OCI-LY7 (cell line): ENCODE data around the gene FAM170A.

Source experiments
- CTCF ChIP-seq: fragments of 200-600 bp; sonication (generic); conservative IDR thresholded peaks from 2 replicates; pipeline ENCODE4 v1.5.1; 2014; ENCODE audit warnings: mild to moderate bottlenecking, antibody characterized with exemption, low read length, moderate library complexity, mixed read lengths
- EZH2phosphoT487 ChIP-seq: fragments of 200-600 bp; sonication (generic); IDR thresholded peaks from 2 replicates; pipeline ENCODE4 v1.6.1; 2018; ENCODE audit warnings: low read depth, borderline replicate concordance, mild to moderate bottlenecking, mixed run types, antibody characterized with exemption, low read length, moderate library complexity, mixed read lengths

DNA sequence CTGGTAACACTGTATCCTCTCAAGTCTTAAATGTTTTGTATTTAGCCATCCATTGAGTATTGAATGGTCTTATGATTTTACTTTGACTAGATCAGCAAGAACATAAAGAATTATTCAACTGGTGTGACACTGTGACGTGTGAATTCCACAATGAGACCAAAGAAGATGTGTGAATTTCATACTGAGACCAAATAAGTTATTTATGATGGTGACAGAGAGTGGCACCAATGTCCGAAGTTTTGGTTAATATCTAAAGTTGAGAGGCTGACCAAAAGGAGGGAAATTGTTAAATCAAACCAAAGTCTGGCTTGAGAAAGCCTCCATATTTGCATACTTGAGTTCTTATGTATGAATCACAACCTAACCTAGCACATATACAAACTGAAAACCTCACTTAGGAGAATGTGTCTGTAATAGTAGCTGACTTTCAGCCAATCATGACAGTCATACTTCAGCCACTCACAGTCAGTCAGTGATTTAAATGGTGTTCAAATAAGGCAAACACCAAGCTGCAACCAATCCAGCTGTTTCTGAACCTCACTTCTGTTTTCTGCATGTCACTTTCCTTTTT is 31.5 kb upstream of the FAM170A start:
- TF ChIP-seq CTCF (no peak), EZH2phosphoT487 (no peak)
